Gastrocnemius medialis (tissue), 4 donors: ENCODE results near the gene NT5DC4. TPM values are rescaled to one million over a fixed set of nuclear protein-coding genes. Genes with fewer than 3 reads are reported as not detected.
A peak's percentile ranks its signal among the peaks of the same experiment; 100 is the strongest.

Experiments
- ATAC-seq, 2 donors: fragments of 150-250 bp; one replicate each; pipeline ENCODE4 v1.9.1; 2016
- DNase-seq, 2 donors: peaks; one replicate each; pipeline ENCODE4 v3.0.0-alpha.2; 2019
- H3K27ac ChIP-seq, 4 donors: fragments of 200-600 bp; sonication (generic); 1 replicate in 1 of 4; 2 replicates in 3 of 4; pipeline ENCODE4 v1.5.1; 2016 to 2018; ENCODE audit warnings: mild to moderate bottlenecking in 2 of 4, moderate library complexity in 1 of 4
- H3K27me3 ChIP-seq, 3 donors: fragments of 200-600 bp; sonication (generic) in 2 of 3; 1 replicate in 1 of 3; 2 replicates in 2 of 3; pipeline versions ENCODE4 v1.5.1 to v1.6.0; 2016 to 2019; ENCODE audit warnings: mild to moderate bottlenecking in 1 of 3, moderate library complexity in 1 of 3
- H3K36me3 ChIP-seq, 2 donors: fragments of 200-600 bp; sonication (generic) in 1 of 2; one replicate each; pipeline ENCODE4 v1.5.1; 2017 to 2018
- H3K4me1 ChIP-seq, 2 donors: fragments of 200-600 bp; sonication (generic) in 1 of 2; one replicate each; pipeline ENCODE4 v1.5.1; 2016 to 2017; ENCODE audit warnings: mild to moderate bottlenecking in 2 of 2
- H3K4me3 ChIP-seq, 4 donors: fragments of 200-600 bp; sonication (generic) in 3 of 4; 1 replicate in 1 of 4; 2 replicates in 3 of 4; pipeline ENCODE4 v1.5.1; 2016 to 2019; ENCODE audit warnings: mild to moderate bottlenecking in 2 of 4
- H3K9me3 ChIP-seq, 3 donors: fragments of 200-600 bp; sonication (generic) in 2 of 3; 1 replicate in 1 of 3; 2 replicates in 2 of 3; pipeline ENCODE4 v1.5.1; 2016 to 2019
- CTCF ChIP-seq, 5 experiments: fragments of 450-650 bp in 3 of 5; fragments of 200-600 bp in 2 of 5; sonication (generic) in 2 of 5; IDR thresholded peaks in 4 of 5; conservative IDR thresholded peaks in 1 of 5; 1 replicate in 4 of 5; 2 replicates in 1 of 5; pipeline ENCODE4 v1.5.1; 2016 to 2019; ENCODE audit warnings: antibody characterized with exemption in 5 of 5, mild to moderate bottlenecking in 3 of 5, moderate library complexity in 3 of 5
- POLR2A ChIP-seq, 2 donors: fragments of 450-650 bp; IDR thresholded peaks; one replicate each; pipeline ENCODE4 v1.6.1; 2017; ENCODE audit warnings: antibody characterized with exemption in 2 of 2, mild to moderate bottlenecking in 2 of 2, moderate library complexity in 2 of 2
- in situ Hi-C, 4 donors: fragments of 200-750 bp; cut with MboI; loops; one replicate each; pipeline versions ENCODE4 v1.15.0 to v1.8.0; 2017; ENCODE audit warnings: low sequenced_read_pairs in 4 of 4
- intact Hi-C: fragments of 100-400 bp; cut with DNase I; formaldehyde crosslinking; loops from one replicate; pipeline ENCODE4 v1.15.1; 2023; ENCODE audit warnings: low total_unique reads
- total RNA-seq, 4 donors: library from RNA; depleted of rRNA; stranded (reverse); fragments of >200 nt; gene quantifications; one replicate each; pipeline versions ENCODE4 v1.1.0 to v1.2.3, GENCODE V29; 2016

The NT5DC4 gene
- total RNA-seq, 4 donors from 2014 or later: not detected

- Histone ChIP-seq H3K27me3 (no peaks in the 10 kb centered on the region), H3K4me3 (no peak overlapping the region), H3K27ac (no peak overlapping the region), H3K4me1 (no peaks in the 10 kb centered on the region), H3K9me3 (no peaks in the 10 kb centered on the region), H3K36me3 (no peaks in the 10 kb centered on the region)
- no peak for ATAC-seq
- in situ Hi-C loops (loop anchor here in 2 of 4 donors (10.0 kb wide), 2 partner anchors 99 to 129 kb away; no protein-coding TSS in a partner anchor), intact Hi-C loops (no loop called here)
- no peak for TF ChIP-seq POLR2A (IDR thresholded peaks at IDR 0.05)
- TF ChIP-seq CTCF (IDR thresholded peaks at IDR 0.05 in 4 of 5, conservative IDR thresholded peaks at IDR 0.05 in 1 of 5): no peak
- DNase-seq: no peak
These were observed 3.2 kb downstream of the NT5DC4 start for GRCh38 chr2:112723995-112724394.

GRCh38 chr2:112724591-112725525, 4.0 kb downstream of the NT5DC4 start:
- Histone ChIP-seq H3K4me3 (no peak overlapping the region), H3K27ac (no peak overlapping the region), H3K9me3 (no peaks in the 10 kb centered on the region), H3K36me3 (no peaks in the 10 kb centered on the region), H3K4me1 (no peaks in the 10 kb centered on the region), H3K27me3 (no peaks in the 10 kb centered on the region)
- TF ChIP-seq CTCF (IDR thresholded peaks at IDR 0.05 in 4 of 5, conservative IDR thresholded peaks at IDR 0.05 in 1 of 5) (no peak), POLR2A (IDR thresholded peaks at IDR 0.05) (no peak)
- intact Hi-C loops (no loop called here), in situ Hi-C loops (loop anchor here in 3 of 4 donors (5.0 to 10.0 kb wide), 3 partner anchors 100 to 130 kb away; no protein-coding TSS in a partner anchor)
- ATAC-seq (no peak), DNase-seq (no peak)

GRCh38 chr2:112725545-112726457, 5.0 kb downstream of the NT5DC4 start:
- no peaks in the 10 kb centered on the region for H3K4me1 ChIP-seq
- no peaks in the 10 kb centered on the region for H3K9me3 ChIP-seq
- H3K4me3 ChIP-seq: no peak overlapping the region
- intact Hi-C loops: loop anchor here (1.0 kb wide), 2 partner anchors 100 to 126 kb away; no protein-coding TSS in a partner anchor
- no peak overlapping the region for H3K27ac ChIP-seq
- ATAC-seq (no peak), DNase-seq (no peak)
- H3K36me3 ChIP-seq: no peaks in the 10 kb centered on the region
- TF ChIP-seq POLR2A (IDR thresholded peaks at IDR 0.05) (no peak), CTCF (IDR thresholded peaks at IDR 0.05 in 4 of 5, conservative IDR thresholded peaks at IDR 0.05 in 1 of 5) (no peak)
- no peaks in the 10 kb centered on the region for H3K27me3 ChIP-seq
- in situ Hi-C loops: loop anchor here in 3 of 4 donors (5.0 to 10.0 kb wide), 3 partner anchors 101 to 131 kb away; no protein-coding TSS in a partner anchor

GRCh38 chr2:112726487-112727190, 5.8 kb downstream of the NT5DC4 start:
- TF ChIP-seq CTCF (IDR thresholded peaks at IDR 0.05 in 4 of 5, conservative IDR thresholded peaks at IDR 0.05 in 1 of 5) (peak; percentile 83 to 93 (median 92)), POLR2A (IDR thresholded peaks at IDR 0.05) (no peak)
- peak; percentile 89 to 97 for ATAC-seq
- H3K4me3 ChIP-seq: no peak overlapping the region
- no peaks in the 10 kb centered on the region for H3K36me3 ChIP-seq
- H3K27ac ChIP-seq: no peak overlapping the region
- intact Hi-C loops: loop anchor here (1.0 kb wide), 2 partner anchors 100 to 126 kb away; no protein-coding TSS in a partner anchor
- peak; percentile 70 to 80 for DNase-seq
- H3K9me3 ChIP-seq: no peaks in the 10 kb centered on the region
- H3K27me3 ChIP-seq: no peaks in the 10 kb centered on the region
- no peaks in the 10 kb centered on the region for H3K4me1 ChIP-seq
- in situ Hi-C loops: loop anchor here in 3 of 4 donors (5.0 to 10.0 kb wide), 3 partner anchors 102 to 132 kb away; no protein-coding TSS in a partner anchor
